ENCODE measurements around the gene MYBPC2.

Gene MYBPC2

GRCh38 chr19:50493171-50493570 lies 60.5 kb downstream of the MYBPC2 start:
- H3K9ac ChIP-seq (ENCODE audit: insufficient read length, low read depth): no peak overlapping the region
- TF ChIP-seq SUZ12 (IDR thresholded peaks at IDR 0.05; ENCODE audit: extremely low read depth, insufficient read depth, insufficient read length) (no peak), YY1 (IDR thresholded peaks at IDR 0.05; ENCODE audit: insufficient read depth, insufficient read length) (no peak), ZNF274 (IDR thresholded peaks at IDR 0.05; ENCODE audit: low read depth, low read length) (no peak)
- H3K4me3 ChIP-seq (ENCODE audit: insufficient read length, low read depth): no peak overlapping the region
- H3K9me3 ChIP-seq (ENCODE audit: insufficient read depth, low read length): peaks cover 7% of the 10 kb centered on the region; the same call in 1 of the 2 replicates
- DNase-seq (ENCODE audit: low read depth, low spot score): no peak
- peaks cover 73% of the 10 kb centered on the region for H3K27me3 ChIP-seq (ENCODE audit: insufficient read depth, insufficient read length)
- peaks cover 4% of the 10 kb centered on the region for H3K4me1 ChIP-seq (ENCODE audit: insufficient read depth, insufficient read length)
- no peaks in the 10 kb centered on the region for H3K36me3 ChIP-seq (ENCODE audit: insufficient read depth, insufficient read length, low read length)

- H3K36me3 ChIP-seq (ENCODE audit: insufficient read depth, insufficient read length, low read length): no peaks in the 10 kb centered on the region
- H3K9ac ChIP-seq (ENCODE audit: insufficient read length, low read depth): no peak overlapping the region
- H3K9me3 ChIP-seq (ENCODE audit: insufficient read depth, low read length): peaks cover 7% of the 10 kb centered on the region; the same call in 1 of the 2 replicates
- H3K4me1 ChIP-seq (ENCODE audit: insufficient read depth, insufficient read length): peaks cover 4% of the 10 kb centered on the region
- peaks cover 85% of the 10 kb centered on the region for H3K27me3 ChIP-seq (ENCODE audit: insufficient read depth, insufficient read length)
- no peak overlapping the region for H3K4me3 ChIP-seq (ENCODE audit: insufficient read length, low read depth)
- no peak for TF ChIP-seq SUZ12 (IDR thresholded peaks at IDR 0.05; ENCODE audit: extremely low read depth, insufficient read depth, insufficient read length)
- TF ChIP-seq ZNF274 (IDR thresholded peaks at IDR 0.05; ENCODE audit: low read depth, low read length): no peak
- TF ChIP-seq YY1 (IDR thresholded peaks at IDR 0.05; ENCODE audit: insufficient read depth, insufficient read length): no peak
- DNase-seq (ENCODE audit: low read depth, low spot score): no peak
Observed at GRCh38 chr19:50494186-50495019, 61.7 kb downstream of the MYBPC2 start.

GRCh38 chr19:50495020-50495531 lies 62.4 kb downstream of the MYBPC2 start:
- no peak for TF ChIP-seq ZNF274 (IDR thresholded peaks at IDR 0.05; ENCODE audit: low read depth, low read length)
- no peak for TF ChIP-seq SUZ12 (IDR thresholded peaks at IDR 0.05; ENCODE audit: extremely low read depth, insufficient read depth, insufficient read length)
- no peak for TF ChIP-seq YY1 (IDR thresholded peaks at IDR 0.05; ENCODE audit: insufficient read depth, insufficient read length)
- peaks cover 92% of the 10 kb centered on the region for H3K27me3 ChIP-seq (ENCODE audit: insufficient read depth, insufficient read length)
- DNase-seq (ENCODE audit: low read depth, low spot score): no peak

GRCh38 chr19:50496189-50497021 lies 63.7 kb downstream of the MYBPC2 start:
- no peaks in the 10 kb centered on the region for H3K36me3 ChIP-seq (ENCODE audit: insufficient read depth, insufficient read length, low read length)
- H3K4me1 ChIP-seq (ENCODE audit: insufficient read depth, insufficient read length): peaks cover 11% of the 10 kb centered on the region
- no peak for DNase-seq (ENCODE audit: low read depth, low spot score)
- no peak overlapping the region for H3K9ac ChIP-seq (ENCODE audit: insufficient read length, low read depth)
- peaks cover 86% of the 10 kb centered on the region for H3K27me3 ChIP-seq (ENCODE audit: insufficient read depth, insufficient read length)
- TF ChIP-seq YY1 (IDR thresholded peaks at IDR 0.05; ENCODE audit: insufficient read depth, insufficient read length) (no peak), ZNF274 (IDR thresholded peaks at IDR 0.05; ENCODE audit: low read depth, low read length) (no peak), SUZ12 (IDR thresholded peaks at IDR 0.05; ENCODE audit: extremely low read depth, insufficient read depth, insufficient read length) (no peak)
- no peak overlapping the region for H3K4me3 ChIP-seq (ENCODE audit: insufficient read length, low read depth)
- H3K9me3 ChIP-seq (ENCODE audit: insufficient read depth, low read length): no peaks in the 10 kb centered on the region

More at GRCh38 chr19:50495020-50495531, 62.4 kb downstream of the MYBPC2 start:
- H3K36me3 ChIP-seq (ENCODE audit: insufficient read depth, insufficient read length, low read length): no peaks in the 10 kb centered on the region
- H3K4me1 ChIP-seq (ENCODE audit: insufficient read depth, insufficient read length): peaks cover 5% of the 10 kb centered on the region
- H3K4me3 ChIP-seq (ENCODE audit: insufficient read length, low read depth): no peak overlapping the region
- no peak overlapping the region for H3K9ac ChIP-seq (ENCODE audit: insufficient read length, low read depth)
- H3K9me3 ChIP-seq (ENCODE audit: insufficient read depth, low read length): peaks cover 7% of the 10 kb centered on the region; the same call in 1 of the 2 replicates

GRCh38 chr19:50497022-50497405 lies 64.3 kb downstream of the MYBPC2 start:
- Histone ChIP-seq H3K27me3 (ENCODE audit: insufficient read depth, insufficient read length) (peaks cover 80% of the 10 kb centered on the region), H3K4me3 (ENCODE audit: insufficient read length, low read depth) (no peak overlapping the region), H3K9ac (ENCODE audit: insufficient read length, low read depth) (no peak overlapping the region), H3K9me3 (ENCODE audit: insufficient read depth, low read length) (no peaks in the 10 kb centered on the region), H3K36me3 (ENCODE audit: insufficient read depth, insufficient read length, low read length) (no peaks in the 10 kb centered on the region), H3K4me1 (ENCODE audit: insufficient read depth, insufficient read length) (peaks cover 16% of the 10 kb centered on the region)
- TF ChIP-seq YY1 (IDR thresholded peaks at IDR 0.05; ENCODE audit: insufficient read depth, insufficient read length) (no peak), ZNF274 (IDR thresholded peaks at IDR 0.05; ENCODE audit: low read depth, low read length) (no peak), SUZ12 (IDR thresholded peaks at IDR 0.05; ENCODE audit: extremely low read depth, insufficient read depth, insufficient read length) (no peak)
- no peak for DNase-seq (ENCODE audit: low read depth, low spot score)

GRCh38 chr19:50498219-50499056 lies 65.7 kb downstream of the MYBPC2 start:
- Histone ChIP-seq H3K27me3 (ENCODE audit: insufficient read depth, insufficient read length) (peaks cover 65% of the 10 kb centered on the region), H3K9me3 (ENCODE audit: insufficient read depth, low read length) (no peaks in the 10 kb centered on the region), H3K9ac (ENCODE audit: insufficient read length, low read depth) (no peak overlapping the region), H3K4me3 (ENCODE audit: insufficient read length, low read depth) (no peak overlapping the region), H3K36me3 (ENCODE audit: insufficient read depth, insufficient read length, low read length) (no peaks in the 10 kb centered on the region), H3K4me1 (ENCODE audit: insufficient read depth, insufficient read length) (peaks cover 14% of the 10 kb centered on the region)
- no peak for DNase-seq (ENCODE audit: low read depth, low spot score)
- no peak for TF ChIP-seq ZNF274 (IDR thresholded peaks at IDR 0.05; ENCODE audit: low read depth, low read length)
- no peak for TF ChIP-seq SUZ12 (IDR thresholded peaks at IDR 0.05; ENCODE audit: extremely low read depth, insufficient read depth, insufficient read length)
- no peak for TF ChIP-seq YY1 (IDR thresholded peaks at IDR 0.05; ENCODE audit: insufficient read depth, insufficient read length)

Measured in NT2/D1 (cell line).